ENCODE measurements around the gene NUDT16L1.

Gene NUDT16L1

DNA sequence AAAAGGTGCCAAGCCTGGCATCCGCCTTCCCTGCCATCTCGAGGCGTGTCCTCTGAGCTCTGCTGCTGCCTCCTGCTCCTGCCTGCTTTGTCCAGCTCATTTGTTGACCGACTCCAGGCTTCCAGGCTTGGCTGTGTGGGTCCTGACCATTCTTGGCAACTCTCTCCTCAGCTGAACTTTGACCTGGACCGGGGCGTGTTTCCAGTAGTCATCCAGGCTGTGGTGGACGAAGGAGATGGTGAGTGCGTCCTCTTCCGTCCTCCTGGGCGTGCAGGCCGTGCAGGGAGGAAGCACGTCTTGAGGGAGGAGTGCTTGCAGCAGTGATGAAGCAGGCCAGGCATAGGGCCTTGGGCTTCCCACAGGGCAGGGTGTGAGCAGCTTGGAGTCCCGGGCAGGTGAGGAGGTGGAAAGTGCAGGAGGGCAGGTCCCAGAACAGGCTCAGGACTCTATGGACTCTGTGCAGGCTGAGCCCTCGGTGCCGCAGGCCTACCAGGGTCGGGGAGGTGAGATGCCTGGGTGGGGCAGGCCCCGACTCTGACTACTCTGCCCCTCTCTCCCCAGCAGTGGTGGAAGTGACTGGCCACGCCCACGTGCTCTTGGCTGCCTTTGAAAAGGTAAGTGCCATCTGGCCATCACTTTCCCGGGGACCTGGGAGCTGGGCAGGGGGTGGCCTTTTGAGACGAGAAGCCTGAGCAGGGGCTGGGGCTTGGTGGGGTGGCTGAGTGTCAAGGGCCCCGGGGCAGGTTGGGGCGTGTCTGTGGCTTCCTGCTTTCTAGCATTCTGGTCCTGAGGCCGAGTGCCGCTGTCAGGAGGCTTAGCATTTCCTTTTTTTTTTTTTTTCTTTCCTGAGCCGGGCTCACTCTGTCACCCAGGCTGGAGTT is 28.6 kb upstream of the NUDT16L1 start:
- DNase-seq (ENCODE audit: low spot score) = no peak

DNA sequence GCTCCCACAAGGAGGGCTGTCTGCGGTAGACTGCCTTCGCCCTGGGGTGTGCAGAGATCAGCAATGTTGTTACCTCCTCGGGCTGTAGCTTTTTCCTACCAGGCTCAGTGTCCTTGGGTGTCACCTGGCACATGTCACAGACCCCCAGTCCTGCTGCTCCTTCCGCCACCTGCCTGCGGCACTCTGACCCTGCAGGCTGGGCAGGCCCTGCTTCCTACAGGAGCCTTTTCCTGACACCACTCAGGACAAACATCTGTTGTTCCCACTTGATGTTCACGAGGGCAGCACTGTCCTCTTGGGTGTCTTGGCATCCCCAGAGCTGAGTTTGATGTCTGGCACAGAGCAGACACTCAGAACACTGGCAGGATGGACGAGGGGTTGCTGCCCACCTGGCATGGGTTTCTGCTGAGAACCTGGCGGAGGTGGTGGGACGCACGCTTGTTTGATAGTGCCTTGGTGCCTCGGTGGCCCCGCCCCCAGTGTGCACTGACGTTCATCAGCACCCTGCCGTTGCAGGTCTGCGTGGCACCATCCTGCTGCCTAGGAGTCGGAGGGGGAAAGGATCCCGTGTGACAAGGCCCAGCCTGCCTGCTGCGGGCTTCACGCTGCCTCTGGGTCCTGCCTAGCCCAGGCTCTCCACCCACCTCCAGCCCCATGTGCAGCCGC is 26.7 kb upstream of the NUDT16L1 start:
- DNase-seq (ENCODE audit: low spot score) = no peak

- DNase-seq (ENCODE audit: low spot score) = no peak
Observed at GRCh38 chr16:4667203-4667963, 26.0 kb upstream of the NUDT16L1 start.

DNA sequence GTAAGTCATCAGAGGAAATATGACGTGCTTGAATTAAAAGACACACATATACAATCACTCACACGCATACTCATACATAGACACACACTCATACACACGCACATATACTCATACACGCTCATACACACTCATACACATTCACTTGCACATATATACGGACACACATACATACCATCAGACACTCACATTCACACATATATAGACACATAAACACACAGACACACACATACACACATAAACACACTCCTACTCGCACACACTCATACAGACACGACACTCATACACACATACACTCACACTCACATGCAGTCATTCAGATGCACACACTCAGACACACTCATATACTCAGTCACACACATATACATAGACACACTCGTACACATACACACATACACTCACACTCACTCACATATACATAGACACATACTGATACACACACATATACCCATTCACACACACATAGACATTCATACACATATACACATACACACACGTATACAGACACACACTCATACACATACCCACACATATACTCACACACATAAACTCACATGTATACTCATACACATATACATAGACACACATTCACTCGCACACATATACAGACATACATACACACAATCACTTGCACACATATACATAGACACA is 24.9 kb upstream of the NUDT16L1 start:
- DNase-seq (ENCODE audit: low spot score) = no peak

GRCh38 chr16:4673387-4674046 is 19.8 kb upstream of the NUDT16L1 start:
- no peak for DNase-seq (ENCODE audit: low spot score)

DNA sequence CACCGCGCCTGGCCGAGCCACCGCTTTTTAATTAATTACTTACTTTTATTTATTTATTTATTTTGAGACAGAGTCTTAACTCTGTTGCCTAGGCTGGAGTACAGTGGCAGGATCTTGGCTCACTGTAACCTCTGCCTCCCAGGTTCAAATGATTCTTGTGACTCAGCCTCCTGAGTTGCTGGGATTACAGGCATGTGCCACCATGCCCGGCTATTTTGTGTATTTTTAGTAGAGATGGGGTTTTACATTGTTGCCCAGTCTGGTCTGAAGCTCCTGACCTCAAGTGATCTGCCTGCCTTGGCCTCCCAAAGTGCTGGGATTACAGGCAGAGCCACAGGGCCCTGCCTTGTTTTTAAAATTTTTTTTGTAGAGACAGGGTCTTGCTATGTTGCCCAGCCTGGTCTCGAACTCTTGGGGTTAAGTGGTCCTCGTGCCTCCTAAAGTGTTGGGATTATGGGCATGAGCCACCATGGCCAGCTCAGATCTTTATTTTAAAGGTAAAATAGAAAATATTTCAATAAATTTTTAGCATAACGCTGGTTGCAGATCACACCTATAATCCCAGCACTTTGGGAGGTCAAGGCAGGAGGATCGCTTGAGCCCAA is 18.3 kb upstream of the NUDT16L1 start:
- DNase-seq (ENCODE audit: low spot score) = no peak

- DNase-seq (ENCODE audit: low spot score) = no peak
Observed at GRCh38 chr16:4675864-4676786, 17.2 kb upstream of the NUDT16L1 start.

- no peak for DNase-seq (ENCODE audit: low spot score)
Observed at GRCh38 chr16:4676831-4677230, 16.5 kb upstream of the NUDT16L1 start.

- no peak for DNase-seq (ENCODE audit: low spot score)
Observed at GRCh38 chr16:4677390-4677789, 16.0 kb upstream of the NUDT16L1 start.

DNA sequence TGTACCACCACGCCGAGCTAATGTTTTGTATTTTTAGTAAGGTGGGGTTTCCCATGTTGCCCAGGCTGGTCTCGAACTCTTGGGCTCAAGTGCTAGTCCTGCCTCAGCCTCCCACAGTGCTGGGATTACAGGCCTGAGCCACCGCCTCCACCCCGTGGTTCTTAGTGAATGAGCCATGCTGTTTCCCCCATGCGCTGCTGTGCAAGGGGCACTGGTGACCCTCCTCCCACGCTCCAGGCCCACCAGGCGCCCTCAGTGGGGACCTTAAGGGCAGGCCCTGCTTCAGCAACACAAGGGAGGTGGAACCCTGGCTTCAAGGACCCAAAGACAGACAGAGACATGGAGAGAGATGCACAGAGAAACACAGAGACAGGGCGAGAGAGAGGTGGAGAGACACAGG is 15.4 kb upstream of the NUDT16L1 start:
- DNase-seq (ENCODE audit: low spot score) = no peak

DNA sequence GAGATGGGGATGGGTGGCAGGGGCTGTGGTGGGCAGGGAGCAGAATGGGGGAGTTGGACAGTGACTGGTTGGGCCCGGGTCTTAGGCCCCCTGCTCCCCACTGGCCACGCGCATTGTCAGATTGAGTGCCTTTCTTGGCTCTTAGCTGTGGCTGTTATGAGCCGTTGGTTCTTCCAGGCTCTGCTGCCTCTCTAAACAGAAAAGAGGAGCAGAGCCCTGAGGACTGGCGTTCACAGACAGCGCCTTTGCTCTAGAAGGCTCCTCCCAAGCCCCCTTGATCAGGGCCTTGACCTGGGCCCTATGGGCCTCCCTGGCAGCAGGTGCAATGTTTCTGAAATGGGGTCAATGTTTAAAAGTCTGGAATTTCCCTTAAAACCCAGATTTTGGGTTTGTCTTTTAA is 14.8 kb upstream of the NUDT16L1 start:
- DNase-seq (ENCODE audit: low spot score) = no peak

DNA sequence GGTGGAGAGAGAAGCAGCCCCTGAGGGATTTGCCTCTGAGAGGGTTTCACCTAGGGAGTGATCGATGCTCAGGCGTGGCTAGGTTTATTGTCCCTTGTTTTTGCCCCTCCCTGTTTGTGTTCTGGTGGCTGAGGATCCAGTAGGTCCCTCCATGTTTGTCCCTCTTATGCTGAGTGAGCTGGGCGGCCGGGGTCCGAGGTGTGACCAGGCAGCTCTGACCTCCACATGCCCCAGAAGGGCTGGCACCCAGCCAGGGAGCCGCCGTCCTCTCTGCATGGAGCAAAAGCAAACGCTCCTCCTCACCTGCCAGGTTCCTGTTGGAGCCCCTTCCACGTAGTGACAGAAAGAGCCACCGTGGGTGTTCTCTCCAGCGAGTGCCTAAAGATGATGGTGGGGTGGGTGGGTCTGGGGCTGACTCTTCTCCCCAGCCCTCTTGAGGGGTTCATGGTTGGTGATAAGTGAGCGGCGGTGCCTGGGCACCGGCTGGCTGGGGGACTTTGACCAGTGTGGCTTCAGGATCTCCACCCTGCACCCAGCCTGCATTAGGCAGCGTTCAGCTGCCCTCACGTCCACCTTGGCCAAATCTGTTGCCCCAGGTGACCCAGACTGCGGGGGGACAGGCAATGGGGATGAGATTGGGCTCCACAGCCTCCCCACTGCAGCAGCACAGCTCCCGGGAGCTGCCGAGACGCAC is 14.1 kb upstream of the NUDT16L1 start:
- DNase-seq (ENCODE audit: low spot score) = no peak

- no peak for DNase-seq (ENCODE audit: low spot score)
Observed at GRCh38 chr16:4679850-4680636, 13.3 kb upstream of the NUDT16L1 start.

GRCh38 chr16:4680673-4681470 is 12.5 kb upstream of the NUDT16L1 start:
- no peak for DNase-seq (ENCODE audit: low spot score)

- no peak for DNase-seq (ENCODE audit: low spot score)
Observed at GRCh38 chr16:4681471-4682083, 11.8 kb upstream of the NUDT16L1 start.

DNA sequence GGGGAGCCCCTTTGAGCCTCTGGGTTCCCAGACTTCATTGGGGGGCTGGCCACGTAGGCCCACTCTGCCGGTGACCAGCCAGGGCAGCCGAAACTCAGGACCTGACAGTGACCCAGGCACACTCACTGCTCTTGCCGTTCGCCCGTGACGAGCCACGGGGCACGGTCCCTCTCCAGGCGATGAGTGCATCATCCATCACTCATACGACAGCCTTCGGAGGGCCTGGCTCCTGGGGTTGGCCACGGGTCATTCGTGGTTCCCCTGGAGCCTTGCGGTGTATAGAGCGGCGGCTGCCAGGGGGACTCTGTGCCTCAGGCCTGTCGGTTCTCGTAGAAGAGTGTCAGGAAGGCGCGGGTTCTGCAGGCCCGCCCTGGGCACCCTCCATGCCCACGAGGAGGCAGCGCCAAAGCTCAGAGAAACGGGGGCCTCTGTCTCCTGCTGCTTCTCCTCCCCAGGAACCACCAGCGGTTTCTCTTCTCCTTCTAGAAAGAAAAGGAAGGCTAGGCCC is 11.2 kb upstream of the NUDT16L1 start:
- no peak for DNase-seq (ENCODE audit: low spot score)

DNA sequence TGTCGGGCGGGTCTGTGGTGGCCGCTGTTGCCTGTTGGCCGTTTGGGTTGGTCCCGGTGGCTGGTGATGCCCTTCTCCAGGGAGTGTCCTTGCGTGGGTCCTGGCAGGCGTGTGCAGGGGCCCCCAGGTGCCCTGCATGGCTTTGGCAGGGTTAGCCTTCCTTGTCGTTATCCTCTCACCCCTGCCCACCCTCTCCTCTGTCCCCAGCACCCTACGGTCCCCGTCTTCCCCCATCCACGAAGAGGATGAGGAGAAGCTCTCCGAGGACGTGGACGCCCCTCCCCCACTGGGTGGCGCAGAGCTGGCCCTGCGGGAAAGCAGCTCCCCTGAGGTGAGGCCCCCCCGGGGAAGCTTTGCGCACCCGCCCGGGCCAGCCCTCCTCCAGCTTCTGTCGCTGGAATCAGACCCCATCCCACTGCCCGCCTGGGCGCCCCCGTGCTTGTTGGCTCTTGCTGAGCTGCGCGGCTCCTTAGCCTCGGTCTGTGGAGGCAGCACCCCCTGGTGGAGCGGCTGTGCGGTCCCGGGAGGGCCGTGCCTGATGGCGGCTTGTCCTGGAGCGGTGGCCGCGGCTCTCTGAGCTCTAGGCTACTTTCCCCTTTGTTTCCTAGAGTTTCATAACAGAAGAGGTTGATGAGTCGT is 10.6 kb upstream of the NUDT16L1 start:
- no peak for DNase-seq (ENCODE audit: low spot score)
